Subcutaneous adipose tissue (tissue), 4 donors: ENCODE measurements around the gene PARD3. TPM values are rescaled to one million over a fixed set of nuclear protein-coding genes. Genes with fewer than 3 reads are reported as not detected.

Source experiments
- total RNA-seq, 4 donors: library from RNA; depleted of rRNA; stranded (reverse); fragments of >200 nt; gene quantifications; one replicate each; pipeline ENCODE4 v1.1.0, GENCODE V29; 2016
- TF ChIP-seq, protein P1 (sequence below): fragments of 450-650 bp; IDR thresholded peaks from one replicate; pipeline ENCODE4 v1.5.1; 2016; ENCODE audit warnings: low read depth, mild to moderate bottlenecking, control low read depth, antibody characterized with exemption, moderate library complexity

Gene PARD3
- total RNA-seq, 4 donors from 2014 or later: 39.4 to 70.3 (median 45.0) TPM

DNA sequence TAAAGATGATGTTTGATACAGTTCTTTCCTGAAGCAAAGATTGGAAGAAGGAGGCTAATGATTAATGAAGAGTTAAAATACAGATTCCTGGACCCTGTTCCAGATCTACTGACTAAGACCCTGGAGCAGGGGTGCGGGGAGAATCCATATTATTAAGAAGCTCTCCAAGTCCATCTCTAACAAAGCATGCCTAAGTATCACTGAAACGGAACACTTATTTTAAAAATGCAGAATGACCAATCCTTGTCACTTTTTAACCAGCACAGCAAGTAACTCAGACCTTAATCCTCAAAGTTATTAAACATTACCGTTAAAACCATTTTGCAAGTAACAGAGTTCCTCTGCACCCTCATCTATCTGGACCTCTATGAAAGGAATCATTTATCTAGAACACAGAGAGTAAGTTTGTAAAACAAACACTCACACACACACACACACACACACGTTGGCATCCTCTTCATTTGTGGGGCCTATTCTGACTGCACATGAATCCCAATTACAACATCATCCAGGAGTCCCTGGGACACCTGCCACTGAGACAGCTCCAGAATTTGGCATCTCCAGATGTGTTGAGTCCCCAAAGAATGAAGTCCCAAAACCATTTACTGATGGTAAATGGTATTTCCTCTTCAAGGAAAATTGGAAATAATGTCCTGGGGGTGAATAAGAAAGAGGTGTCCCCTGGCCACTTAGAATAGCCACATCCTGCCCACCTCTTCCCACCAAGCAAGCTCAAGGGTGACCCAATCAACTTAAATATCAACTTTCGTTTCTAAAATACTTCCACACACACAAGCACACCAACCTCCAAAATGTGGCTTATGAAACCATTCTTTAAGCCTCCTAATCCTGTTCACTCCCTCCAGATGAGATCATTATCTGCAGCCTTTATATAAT is 117.5 kb downstream of the PARD3 start:
- TF ChIP-seq, protein P1, sequence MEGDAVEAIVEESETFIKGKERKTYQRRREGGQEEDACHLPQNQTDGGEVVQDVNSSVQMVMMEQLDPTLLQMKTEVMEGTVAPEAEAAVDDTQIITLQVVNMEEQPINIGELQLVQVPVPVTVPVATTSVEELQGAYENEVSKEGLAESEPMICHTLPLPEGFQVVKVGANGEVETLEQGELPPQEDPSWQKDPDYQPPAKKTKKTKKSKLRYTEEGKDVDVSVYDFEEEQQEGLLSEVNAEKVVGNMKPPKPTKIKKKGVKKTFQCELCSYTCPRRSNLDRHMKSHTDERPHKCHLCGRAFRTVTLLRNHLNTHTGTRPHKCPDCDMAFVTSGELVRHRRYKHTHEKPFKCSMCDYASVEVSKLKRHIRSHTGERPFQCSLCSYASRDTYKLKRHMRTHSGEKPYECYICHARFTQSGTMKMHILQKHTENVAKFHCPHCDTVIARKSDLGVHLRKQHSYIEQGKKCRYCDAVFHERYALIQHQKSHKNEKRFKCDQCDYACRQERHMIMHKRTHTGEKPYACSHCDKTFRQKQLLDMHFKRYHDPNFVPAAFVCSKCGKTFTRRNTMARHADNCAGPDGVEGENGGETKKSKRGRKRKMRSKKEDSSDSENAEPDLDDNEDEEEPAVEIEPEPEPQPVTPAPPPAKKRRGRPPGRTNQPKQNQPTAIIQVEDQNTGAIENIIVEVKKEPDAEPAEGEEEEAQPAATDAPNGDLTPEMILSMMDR: no peak

DNA sequence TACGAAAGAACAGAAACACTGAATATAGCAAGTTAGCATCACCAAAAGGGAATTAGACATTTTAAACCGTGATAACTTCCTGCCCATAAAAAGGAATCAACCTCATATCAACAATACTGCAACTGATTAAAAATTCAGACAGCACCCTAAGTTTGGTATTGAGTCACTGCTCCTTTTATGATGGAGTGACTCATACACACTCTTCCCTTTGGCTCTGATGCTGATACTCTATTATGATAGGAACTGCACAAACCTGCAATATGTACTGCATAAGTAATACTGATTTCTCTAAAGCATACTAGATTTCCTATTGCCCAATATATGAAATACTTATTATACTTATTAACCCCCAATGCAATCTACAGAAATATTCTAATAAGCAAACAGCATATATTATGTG is 118.7 kb downstream of the PARD3 start:
- TF ChIP-seq, protein P1: no peak

DNA sequence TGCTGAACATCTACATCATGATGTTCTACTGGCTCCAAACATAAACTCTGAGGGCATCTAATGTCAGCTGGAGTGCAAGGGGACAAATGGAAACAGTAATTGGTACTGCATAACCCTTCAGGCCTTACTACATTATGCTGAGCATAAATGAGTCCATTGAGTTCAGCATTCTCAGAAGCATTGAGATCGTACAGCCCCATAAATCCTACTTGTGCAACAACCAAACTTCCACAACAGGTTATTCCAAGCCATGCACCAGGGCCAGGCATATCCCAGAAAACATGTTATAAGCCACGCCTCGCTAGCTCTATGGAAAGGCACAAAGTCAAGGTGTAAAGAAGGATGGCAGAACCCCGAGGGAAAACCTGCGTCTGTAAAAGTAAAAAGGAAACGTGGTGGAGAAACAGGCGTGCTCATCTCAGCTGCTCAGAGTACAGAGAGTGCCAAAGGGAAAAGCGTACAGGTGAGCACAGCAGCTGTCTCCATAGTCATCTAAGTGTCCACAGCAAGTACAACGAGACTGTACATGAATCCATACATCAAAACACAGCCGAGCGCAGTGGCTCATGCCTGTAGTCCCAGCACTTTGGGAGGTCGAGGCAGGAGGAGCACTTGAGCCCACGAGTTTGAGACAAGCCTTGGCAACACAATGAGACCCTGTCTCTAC is 124.6 kb downstream of the PARD3 start:
- TF ChIP-seq, protein P1: no peak

DNA sequence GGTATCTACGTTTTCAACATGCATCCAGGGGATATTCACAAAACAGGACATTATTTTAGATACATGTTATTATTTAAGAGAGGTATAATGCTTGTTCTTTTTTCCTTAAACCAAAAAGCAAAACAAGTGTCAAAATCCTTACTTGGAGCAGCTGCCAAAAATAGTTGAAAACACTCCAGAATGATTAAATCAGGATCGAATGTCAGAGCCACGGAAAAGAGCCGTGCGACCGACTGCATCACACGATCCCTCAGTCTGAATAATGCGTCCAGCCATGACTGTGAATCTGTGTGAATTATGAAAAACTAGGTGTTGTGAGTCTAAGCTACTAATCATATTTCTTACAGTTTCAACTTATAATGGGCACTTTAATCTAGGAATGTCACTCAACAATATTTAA is 126.0 kb downstream of the PARD3 start:
- TF ChIP-seq, protein P1: no peak

DNA sequence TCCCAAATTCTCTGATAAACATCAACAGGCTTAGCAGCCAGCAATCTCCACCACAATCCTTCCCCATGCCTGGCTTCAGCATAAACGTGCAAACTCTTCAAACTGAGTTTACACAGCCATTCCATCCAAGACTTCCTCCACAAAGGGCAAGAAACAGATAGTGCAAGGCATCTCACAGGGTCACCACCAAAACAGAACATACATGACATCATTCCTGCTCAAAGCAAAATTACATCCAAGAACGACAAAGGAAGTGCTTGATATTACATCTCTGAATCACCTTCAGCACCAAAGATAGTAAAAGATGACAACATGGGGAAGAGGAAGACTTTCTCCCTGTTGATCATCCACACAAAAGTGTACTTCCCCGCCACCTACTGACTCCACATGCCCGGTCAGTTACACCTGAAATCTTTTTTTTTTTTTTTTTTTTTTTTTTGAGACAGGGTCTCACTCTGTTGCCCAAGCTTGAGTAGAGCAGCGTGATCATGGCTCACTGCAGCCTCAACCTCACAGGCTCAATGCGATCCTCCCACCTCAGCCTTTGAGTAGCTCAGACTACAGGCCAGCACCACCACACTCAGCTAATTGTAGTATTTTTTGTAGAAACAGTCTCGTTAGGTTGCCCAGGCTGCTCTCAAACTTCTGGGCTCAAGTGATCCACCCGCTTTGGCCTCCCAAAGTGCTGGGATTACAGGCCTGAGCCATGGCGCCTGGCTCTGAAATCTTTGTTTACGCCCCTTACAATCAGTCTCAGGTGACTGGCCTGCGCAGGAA is 127.5 kb downstream of the PARD3 start:
- TF ChIP-seq, protein P1: no peak

DNA sequence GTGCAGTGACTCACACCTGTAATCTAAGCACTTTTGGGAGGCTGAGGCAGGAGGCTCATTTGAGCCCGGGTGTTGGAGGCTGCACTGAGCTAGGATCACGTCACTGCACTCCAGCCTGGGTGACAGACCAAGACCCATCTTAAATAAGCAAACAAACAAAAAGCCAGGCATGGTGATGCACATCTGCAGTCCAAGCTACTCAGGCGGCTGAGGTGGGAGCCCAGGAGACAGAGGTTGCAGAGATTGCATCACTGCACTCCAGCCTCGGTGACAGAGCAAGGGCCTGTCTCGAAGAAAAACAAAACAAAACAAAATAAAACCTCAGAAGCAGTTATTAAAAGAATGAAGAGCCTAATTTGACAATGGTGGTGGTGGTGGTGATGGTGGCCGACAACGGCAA is 132.5 kb downstream of the PARD3 start:
- TF ChIP-seq, protein P1: no peak

DNA sequence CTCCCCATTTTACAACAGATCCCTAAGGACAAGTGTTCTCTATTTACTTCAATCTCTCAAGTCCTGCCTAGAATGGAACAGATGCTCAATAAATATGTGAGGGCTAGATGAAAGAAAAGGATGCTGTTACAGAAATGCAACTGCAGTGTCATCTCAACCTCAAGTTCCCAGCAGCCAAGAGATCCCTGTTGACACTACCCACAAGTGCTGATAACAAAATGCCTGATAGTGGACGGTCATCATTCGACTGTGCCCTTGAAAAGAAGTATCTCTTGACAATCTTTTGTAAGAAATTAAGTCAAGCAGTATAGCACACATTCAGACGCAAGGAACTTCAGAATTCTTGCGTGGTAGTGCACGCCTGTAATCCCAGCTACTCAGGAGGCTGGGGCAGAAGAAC is 133.2 kb downstream of the PARD3 start:
- TF ChIP-seq, protein P1: no peak
